ENCODE measurements around the gene FBXO28. TPM values are rescaled to one million over a fixed set of nuclear protein-coding genes. Genes with fewer than 3 reads are reported as not detected.

FBXO28 gene
- polyA plus RNA-seq, 1 donor from 2014 or later, result 20.3 TPM

GRCh38 chr1:224132901-224133300 lies 19.0 kb downstream of the FBXO28 start:
- Histone ChIP-seq H3K27ac (ENCODE audit: low read length) (no peak overlapping the region), H3K4me3 (ENCODE audit: low read length) (no peak overlapping the region), H4K20me1 (ENCODE audit: insufficient read depth) (no peaks in the 10 kb centered on the region), H3K27me3 (ENCODE audit: insufficient read depth, low read depth, low read length) (no peaks in the 10 kb centered on the region), H3K9me3 (ENCODE audit: low read length) (peaks cover 9% of the 10 kb centered on the region), H3K9ac (ENCODE audit: low read length) (no peak overlapping the region), H3F3A (ENCODE audit: insufficient read depth, low read length, poor library complexity, severe bottlenecking) (no peaks in the 10 kb centered on the region), H2AFZ (ENCODE audit: low read depth, low read length) (no peak overlapping the region), H3K36me3 (ENCODE audit: insufficient read depth, low read length) (peaks cover 15% of the 10 kb centered on the region), H3K79me2 (replicated peaks; ENCODE audit: insufficient read depth, low read length) (peaks cover 6% of the 10 kb centered on the region), H3K4me2 (ENCODE audit: low read length) (no peak overlapping the region), H3K9me2 (ENCODE audit: insufficient read depth, low read length) (no peaks in the 10 kb centered on the region)
- TF ChIP-seq EP300 (conservative IDR thresholded peaks at IDR 0.05; ENCODE audit: poor library complexity, severe bottlenecking) (no peak), TAF1 (IDR thresholded peaks at IDR 0.05; ENCODE audit: low read depth) (no peak), MXI1 (conservative IDR thresholded peaks at IDR 0.05; ENCODE audit: poor library complexity, severe bottlenecking) (no peak), POLR2AphosphoS5 (IDR thresholded peaks at IDR 0.05) (no peak), REST (IDR thresholded peaks at IDR 0.05; ENCODE audit: borderline replicate concordance) (no peak), EZH2 (IDR thresholded peaks at IDR 0.05; ENCODE audit: borderline replicate concordance, insufficient read depth, low read length, poor library complexity, severe bottlenecking) (no peak), SMC3 (conservative IDR thresholded peaks at IDR 0.05; ENCODE audit: poor library complexity) (no peak), RAD21 (conservative IDR thresholded peaks at IDR 0.05) (no peak)
- TF ChIP-seq, protein P1, sequence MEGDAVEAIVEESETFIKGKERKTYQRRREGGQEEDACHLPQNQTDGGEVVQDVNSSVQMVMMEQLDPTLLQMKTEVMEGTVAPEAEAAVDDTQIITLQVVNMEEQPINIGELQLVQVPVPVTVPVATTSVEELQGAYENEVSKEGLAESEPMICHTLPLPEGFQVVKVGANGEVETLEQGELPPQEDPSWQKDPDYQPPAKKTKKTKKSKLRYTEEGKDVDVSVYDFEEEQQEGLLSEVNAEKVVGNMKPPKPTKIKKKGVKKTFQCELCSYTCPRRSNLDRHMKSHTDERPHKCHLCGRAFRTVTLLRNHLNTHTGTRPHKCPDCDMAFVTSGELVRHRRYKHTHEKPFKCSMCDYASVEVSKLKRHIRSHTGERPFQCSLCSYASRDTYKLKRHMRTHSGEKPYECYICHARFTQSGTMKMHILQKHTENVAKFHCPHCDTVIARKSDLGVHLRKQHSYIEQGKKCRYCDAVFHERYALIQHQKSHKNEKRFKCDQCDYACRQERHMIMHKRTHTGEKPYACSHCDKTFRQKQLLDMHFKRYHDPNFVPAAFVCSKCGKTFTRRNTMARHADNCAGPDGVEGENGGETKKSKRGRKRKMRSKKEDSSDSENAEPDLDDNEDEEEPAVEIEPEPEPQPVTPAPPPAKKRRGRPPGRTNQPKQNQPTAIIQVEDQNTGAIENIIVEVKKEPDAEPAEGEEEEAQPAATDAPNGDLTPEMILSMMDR (IDR thresholded peaks at IDR 0.05; ENCODE audit: poor library complexity, severe bottlenecking), result no peak

- TF ChIP-seq RAD21 (conservative IDR thresholded peaks at IDR 0.05) (no peak), POLR2AphosphoS5 (IDR thresholded peaks at IDR 0.05) (no peak), EZH2 (IDR thresholded peaks at IDR 0.05; ENCODE audit: borderline replicate concordance, insufficient read depth, low read length, poor library complexity, severe bottlenecking) (no peak), TAF1 (IDR thresholded peaks at IDR 0.05; ENCODE audit: low read depth) (no peak), EP300 (conservative IDR thresholded peaks at IDR 0.05; ENCODE audit: poor library complexity, severe bottlenecking) (no peak), REST (IDR thresholded peaks at IDR 0.05; ENCODE audit: borderline replicate concordance) (no peak), MXI1 (conservative IDR thresholded peaks at IDR 0.05; ENCODE audit: poor library complexity, severe bottlenecking) (no peak), SMC3 (conservative IDR thresholded peaks at IDR 0.05; ENCODE audit: poor library complexity) (no peak)
- TF ChIP-seq, protein P1 (IDR thresholded peaks at IDR 0.05; ENCODE audit: poor library complexity, severe bottlenecking), result no peak
- Histone ChIP-seq H3K9me3 (ENCODE audit: low read length) (peaks cover 9% of the 10 kb centered on the region), H3K9me2 (ENCODE audit: insufficient read depth, low read length) (no peaks in the 10 kb centered on the region), H3K27ac (ENCODE audit: low read length) (no peak overlapping the region), H3K79me2 (replicated peaks; ENCODE audit: insufficient read depth, low read length) (no peaks in the 10 kb centered on the region), H4K20me1 (ENCODE audit: insufficient read depth) (no peaks in the 10 kb centered on the region), H3K4me3 (ENCODE audit: low read length) (no peak overlapping the region), H3K27me3 (ENCODE audit: insufficient read depth, low read depth, low read length) (no peaks in the 10 kb centered on the region), H3K36me3 (ENCODE audit: insufficient read depth, low read length) (peaks cover 15% of the 10 kb centered on the region), H3F3A (ENCODE audit: insufficient read depth, low read length, poor library complexity, severe bottlenecking) (no peaks in the 10 kb centered on the region), H3K4me2 (ENCODE audit: low read length) (no peak overlapping the region), H3K9ac (ENCODE audit: low read length) (no peak overlapping the region), H2AFZ (ENCODE audit: low read depth, low read length) (no peak overlapping the region)
Observed at GRCh38 chr1:224133741-224134299, 19.9 kb downstream of the FBXO28 start.
